Astrocyte of the hippocampus (primary cell): ENCODE measurements around the gene TK2.
"Not testable (repeated sequence)": the region's sequence is repeated elsewhere in the genome, so short reads cannot be mapped to it uniquely, and the experiment has no call there.

Source experiments
- DNase-seq: peaks from one replicate; pipeline ENCODE4 v3.0.0; 2011; ENCODE audit warnings: low read depth, low spot score

TK2 gene

GRCh38 chr16:66507731-66508239 lies 42.1 kb downstream of the TK2 start:
- DNase-seq, result no peak

DNA sequence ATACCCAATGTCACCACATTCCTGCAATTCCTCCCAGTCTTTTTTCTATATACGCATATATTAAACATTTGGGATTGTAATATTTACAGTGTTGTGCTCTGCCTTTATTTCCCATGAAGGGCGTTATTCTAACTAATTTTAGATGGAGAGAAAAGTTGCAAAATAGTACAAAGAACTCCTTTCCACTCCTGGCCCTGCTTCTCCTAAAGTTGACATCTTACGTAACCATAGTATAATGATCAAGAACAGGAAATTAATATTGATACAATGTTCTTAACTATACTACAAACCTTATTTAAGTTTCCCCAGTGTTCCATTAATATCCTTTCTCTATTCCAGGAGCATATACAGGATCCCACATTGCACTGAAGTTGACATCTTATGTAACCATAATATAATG lies 46.3 kb downstream of the TK2 start:
- DNase-seq, result no peak

- no peak for DNase-seq
These were observed 46.9 kb downstream of the TK2 start for GRCh38 chr16:66503030-66503429.

- DNase-seq, result no peak
These were observed 47.7 kb downstream of the TK2 start for GRCh38 chr16:66502020-66502913.

GRCh38 chr16:66501563-66501962 lies 48.4 kb downstream of the TK2 start:
- not testable (repeated sequence) for DNase-seq

GRCh38 chr16:66497921-66498320 lies 52.0 kb downstream of the TK2 start:
- DNase-seq, result not testable (repeated sequence)

- DNase-seq, result not testable (repeated sequence)
These were observed 53.7 kb downstream of the TK2 start for GRCh38 chr16:66496226-66496625.

- no peak for DNase-seq
These were observed 54.5 kb downstream of the TK2 start for GRCh38 chr16:66495440-66495839.

GRCh38 chr16:66494916-66495315 lies 55.0 kb downstream of the TK2 start:
- no peak for DNase-seq

GRCh38 chr16:66493490-66494401 lies 56.2 kb downstream of the TK2 start:
- no peak for DNase-seq

- no peak for DNase-seq
These were observed 58.2 kb downstream of the TK2 start for GRCh38 chr16:66491716-66492064.

- DNase-seq, result no peak
These were observed 58.9 kb downstream of the TK2 start for GRCh38 chr16:66490774-66491715.

- no peak for DNase-seq
These were observed 60.1 kb downstream of the TK2 start for GRCh38 chr16:66489818-66490217.

DNA sequence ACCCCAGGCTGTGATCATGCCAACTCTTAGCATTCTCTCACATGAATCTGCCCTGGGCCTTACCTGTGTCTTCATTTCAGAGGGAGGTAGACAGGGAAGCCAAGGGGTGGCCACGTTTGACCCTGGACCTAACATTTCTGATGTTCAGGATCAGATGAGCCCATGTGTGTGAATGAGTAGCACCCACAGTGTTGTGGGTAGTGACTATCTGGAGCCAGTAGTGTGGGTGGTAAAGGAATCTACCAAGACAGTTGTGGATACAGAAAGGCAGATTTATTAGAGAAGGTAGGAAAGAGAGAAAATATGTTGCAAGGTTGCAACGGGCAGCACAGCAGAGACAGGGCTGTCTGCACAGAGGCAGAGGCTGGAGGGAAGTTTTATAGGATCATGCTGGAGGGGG lies 60.5 kb downstream of the TK2 start:
- no peak for DNase-seq

DNA sequence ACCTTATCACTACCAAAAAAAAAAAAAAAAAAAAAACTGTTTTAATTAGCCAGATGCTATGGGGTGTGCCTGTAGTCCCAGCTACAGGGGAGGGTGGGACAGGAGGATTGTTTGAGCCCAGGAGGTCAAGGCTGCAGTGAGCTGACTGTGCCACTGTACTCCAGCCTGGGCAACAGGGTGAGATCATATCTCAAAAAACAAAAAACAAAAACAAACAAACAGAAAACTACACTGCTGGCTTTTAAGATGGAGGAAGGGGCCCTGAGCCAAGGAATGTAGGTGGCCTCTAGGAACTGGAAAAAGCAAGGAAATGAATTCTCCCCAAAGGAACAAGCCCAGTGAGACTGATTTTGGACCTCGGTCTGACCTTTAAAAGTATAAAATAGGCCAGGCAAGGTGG lies 61.4 kb downstream of the TK2 start:
- DNase-seq, result no peak

DNA sequence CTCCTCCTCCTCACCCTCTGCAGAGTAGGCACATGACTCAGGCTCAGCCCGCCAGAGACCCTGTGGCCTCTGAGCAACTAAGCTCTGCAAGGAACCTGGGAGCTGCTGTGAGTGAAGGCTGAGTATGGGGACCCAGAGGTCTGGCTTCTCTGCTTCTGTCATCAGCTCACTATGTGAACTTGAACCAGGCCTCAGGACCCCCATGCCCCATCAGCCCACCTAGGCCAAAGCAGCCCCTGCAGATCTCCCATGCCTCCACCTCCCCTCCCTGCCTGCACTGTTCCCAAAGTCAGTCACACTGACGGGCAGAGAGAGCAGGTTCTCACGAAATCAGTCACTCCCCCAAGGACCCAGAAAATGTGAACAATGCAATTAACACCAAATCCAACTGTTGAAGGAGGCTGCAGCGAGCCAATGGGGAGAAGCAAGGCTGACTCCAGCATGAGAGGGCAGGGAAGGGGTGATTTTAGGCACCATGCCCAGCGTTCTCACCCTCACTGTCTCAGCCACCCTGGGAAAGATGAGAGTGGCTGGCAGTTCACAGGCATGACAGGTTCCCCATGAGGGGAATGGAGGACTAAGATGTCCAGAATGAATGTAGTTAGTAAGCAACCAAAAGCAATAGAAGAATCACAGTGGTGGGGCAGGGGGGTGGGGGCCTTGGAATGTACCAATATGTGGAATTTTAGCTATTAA lies 62.2 kb downstream of the TK2 start:
- DNase-seq, result peak; percentile 63

- DNase-seq, result peak; percentile 73
These were observed 62.9 kb downstream of the TK2 start for GRCh38 chr16:66486773-66487579.

DNA sequence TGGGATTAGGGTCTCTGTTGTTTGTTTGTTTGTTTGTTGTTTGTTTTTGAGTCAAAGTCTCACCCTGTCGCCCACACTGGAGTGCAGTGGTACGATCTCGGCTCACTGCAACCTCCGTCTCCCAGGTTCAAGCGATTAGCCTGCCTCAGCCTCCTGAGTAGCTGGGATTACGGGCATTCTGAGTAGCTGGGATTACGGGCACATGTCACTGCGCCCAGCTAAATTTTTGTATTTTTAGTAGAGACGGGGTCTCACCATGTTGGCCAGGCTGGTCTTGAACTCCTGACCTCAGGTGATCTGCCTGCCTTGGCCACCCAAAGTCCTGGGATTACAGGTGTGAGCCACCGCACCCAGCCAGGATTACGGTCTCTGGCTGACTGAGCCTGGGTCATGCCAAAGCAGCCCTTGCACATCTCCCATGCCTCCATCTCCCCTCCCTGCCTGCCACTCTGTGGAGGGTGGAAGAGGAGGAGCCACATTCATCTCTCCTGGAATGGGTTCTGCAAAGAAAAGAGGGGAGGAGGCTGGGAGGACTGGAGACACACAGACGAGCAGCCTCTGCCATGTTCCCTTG lies 63.6 kb downstream of the TK2 start:
- DNase-seq, result no peak

GRCh38 chr16:66485376-66485775 lies 64.5 kb downstream of the TK2 start:
- DNase-seq, result no peak
